GM12873 (cell line): ENCODE results near the gene KRT6A.

Experiments used
- TF ChIP-seq, protein P1 (sequence below): IDR thresholded peaks from 2 replicates; pipeline ENCODE4 v1.5.1; 2012; ENCODE audit warnings: low read depth, mild to moderate bottlenecking, moderate library complexity, low read length, control low read depth; ENCODE audit not compliant: insufficient read depth; ENCODE audit errors: missing control alignments

The KRT6A gene

DNA sequence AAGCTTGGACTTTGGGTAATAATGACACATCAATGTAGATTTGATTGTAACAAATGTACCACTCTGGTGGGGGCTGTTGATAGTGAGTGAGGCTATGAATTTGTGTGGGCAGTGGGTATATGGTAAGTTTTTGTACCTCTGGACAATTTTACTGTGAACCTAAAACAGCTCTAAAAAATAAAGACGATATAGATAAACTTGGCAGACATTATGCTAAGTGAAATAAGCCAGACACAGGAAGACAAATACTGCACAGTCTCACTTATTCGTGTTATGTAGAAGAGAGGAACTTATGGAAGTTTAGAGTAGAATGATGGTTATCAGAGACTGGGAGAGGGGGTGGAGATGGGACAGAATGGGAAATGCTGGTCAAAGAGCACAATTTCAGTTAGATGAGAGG, 28.2 kb downstream of the KRT6A start:
- TF ChIP-seq, protein P1, sequence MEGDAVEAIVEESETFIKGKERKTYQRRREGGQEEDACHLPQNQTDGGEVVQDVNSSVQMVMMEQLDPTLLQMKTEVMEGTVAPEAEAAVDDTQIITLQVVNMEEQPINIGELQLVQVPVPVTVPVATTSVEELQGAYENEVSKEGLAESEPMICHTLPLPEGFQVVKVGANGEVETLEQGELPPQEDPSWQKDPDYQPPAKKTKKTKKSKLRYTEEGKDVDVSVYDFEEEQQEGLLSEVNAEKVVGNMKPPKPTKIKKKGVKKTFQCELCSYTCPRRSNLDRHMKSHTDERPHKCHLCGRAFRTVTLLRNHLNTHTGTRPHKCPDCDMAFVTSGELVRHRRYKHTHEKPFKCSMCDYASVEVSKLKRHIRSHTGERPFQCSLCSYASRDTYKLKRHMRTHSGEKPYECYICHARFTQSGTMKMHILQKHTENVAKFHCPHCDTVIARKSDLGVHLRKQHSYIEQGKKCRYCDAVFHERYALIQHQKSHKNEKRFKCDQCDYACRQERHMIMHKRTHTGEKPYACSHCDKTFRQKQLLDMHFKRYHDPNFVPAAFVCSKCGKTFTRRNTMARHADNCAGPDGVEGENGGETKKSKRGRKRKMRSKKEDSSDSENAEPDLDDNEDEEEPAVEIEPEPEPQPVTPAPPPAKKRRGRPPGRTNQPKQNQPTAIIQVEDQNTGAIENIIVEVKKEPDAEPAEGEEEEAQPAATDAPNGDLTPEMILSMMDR: no peak

DNA sequence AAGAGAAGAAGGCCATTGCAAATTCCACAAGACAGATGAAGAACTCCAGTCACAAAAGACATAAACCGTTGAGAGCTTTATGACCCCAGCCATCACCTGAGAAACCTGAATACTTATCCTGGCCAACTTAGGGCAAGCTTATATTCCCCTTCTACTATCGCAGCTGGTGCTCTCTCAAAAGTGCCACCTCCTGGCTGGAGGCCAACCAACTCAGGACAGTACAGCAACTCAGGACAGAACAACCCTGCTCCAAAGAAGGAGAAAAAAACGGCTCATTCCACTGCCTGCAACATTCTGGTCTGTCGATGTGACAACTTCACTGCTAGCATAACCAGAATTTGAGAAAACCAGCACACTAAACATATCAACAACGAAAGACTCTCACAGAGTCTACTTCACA, 31.4 kb downstream of the KRT6A start:
- TF ChIP-seq, protein P1: no peak

DNA sequence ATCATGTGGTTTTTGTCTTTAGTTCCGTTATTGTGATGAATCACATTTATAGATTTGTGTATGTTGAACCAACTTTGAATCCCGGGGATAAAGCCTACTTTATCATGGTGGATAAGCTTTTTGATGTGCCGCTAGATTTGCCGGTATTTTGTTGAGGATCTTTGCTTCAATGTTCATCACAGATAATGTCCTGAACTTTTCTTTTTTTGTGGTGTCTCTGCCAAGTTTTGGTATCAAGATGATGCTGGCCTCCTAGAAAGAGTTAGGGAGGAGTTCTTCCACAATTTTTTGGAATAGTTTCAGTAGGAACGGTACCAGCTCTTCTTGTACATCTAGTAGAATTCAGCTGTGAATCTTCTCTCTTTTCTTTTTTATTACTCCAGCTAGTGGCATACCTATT, 34.2 kb downstream of the KRT6A start:
- TF ChIP-seq, protein P1: no peak

DNA sequence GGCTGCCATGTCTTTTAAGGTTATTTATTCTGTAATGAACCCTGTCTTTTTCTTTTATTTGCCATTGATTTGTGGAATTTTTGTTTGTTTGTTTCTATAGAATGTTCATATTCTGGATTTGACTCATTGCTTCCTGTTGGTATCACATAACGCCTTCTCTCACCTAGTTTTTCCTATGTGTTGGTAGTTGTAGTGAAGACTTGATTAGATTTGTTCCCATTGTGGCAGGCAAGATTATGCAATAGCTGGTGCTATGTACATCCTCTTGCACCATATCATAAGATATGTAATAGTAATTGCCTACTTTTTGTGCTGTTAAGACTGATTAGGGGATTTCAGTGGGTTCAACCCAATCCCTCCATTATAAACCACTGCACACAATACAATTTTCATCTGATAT, 37.2 kb downstream of the KRT6A start:
- TF ChIP-seq, protein P1: no peak

DNA sequence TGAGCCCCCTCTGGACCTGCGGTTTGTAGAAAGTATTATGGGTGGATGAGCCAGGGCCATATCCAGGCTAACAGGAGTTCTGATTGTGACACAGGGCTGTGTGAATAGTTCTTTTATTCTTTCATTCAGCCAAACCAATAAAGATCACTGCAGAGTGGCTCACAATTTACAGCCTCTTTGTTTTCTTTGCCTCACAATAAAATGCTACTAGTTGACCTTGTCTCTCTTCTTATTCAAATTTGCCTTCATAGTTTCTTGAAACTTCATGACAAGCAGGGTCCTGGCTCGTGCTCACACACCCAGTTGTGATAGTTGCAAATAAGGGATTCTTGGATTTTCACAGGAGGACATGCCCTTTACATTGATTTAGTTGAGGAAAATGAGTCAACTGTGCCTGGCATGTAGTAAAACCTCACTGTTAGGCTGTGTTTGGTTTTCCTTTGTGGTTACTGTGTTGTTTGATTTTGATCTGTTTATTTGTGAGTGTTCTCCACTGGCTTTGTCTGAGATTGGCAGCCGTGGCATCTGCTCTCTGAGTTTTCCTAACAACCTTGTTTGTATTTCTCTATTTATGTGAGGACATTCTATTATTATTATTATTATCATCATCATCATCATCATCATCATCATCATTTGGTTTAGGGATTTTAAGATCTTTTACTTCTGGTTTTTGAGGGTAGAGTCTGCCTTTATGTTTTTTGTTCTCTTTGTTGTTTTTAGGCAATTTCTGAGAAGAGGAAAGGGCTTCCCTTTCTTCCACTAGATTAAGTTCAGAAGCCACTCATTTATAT, 38.5 kb downstream of the KRT6A start:
- TF ChIP-seq, protein P1: no peak

DNA sequence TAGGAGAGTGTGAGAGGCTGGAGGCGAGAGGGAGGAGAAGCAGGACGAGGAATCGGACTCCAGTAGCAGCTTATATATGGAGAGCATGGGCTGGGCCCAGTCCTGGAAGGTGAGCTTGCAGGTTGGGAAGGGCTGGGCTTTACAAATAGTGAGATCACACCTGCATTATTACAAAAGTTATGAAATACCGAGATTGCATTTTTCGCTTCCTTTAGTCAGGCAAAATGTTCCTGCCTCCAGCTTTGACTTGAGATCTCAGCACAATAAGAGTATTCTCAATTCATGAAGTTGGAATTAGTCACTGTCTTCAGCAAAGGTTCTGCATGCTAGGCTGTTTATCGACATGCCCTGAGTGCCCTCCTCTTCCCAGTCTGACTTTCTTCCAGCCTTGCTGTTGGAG, 41.0 kb downstream of the KRT6A start, which contains the start of gene KRT6B:
KRT6B (minus strand) TSS at position 46 of the 400 bp plus-strand sequence. CDS start 68 bp downstream, outside the sequence.
- TF ChIP-seq, protein P1: no peak

DNA sequence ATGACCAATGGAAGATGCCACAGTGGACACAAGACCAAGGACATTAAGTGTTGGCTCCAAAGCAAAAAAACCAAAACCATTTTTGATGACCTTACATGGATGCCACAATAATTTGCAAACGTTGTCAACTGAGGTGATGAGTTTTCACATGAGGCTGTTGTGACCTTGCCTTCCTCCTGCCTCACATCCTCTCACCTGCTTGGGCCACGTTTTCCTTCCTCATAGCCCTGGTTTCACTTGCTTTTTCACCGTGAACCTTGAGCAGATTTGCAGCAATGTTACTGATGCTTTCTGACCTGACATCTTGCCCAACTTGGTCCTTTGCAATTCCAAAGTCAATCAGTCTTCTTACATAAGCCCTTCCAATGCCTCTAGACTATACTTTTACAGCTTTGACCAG, 44.8 kb downstream of the KRT6A start:
- TF ChIP-seq, protein P1: no peak
